GM12801 (cell line): Measurements from ENCODE around the gene TRIM27.

Experiments used
- TF ChIP-seq, protein P1 (sequence below): IDR thresholded peaks from one replicate; pipeline ENCODE4 v1.5.1; 2011; ENCODE audit warnings: control low read depth; ENCODE audit not compliant: insufficient read length; ENCODE audit errors: extremely low read depth

The TRIM27 gene

DNA sequence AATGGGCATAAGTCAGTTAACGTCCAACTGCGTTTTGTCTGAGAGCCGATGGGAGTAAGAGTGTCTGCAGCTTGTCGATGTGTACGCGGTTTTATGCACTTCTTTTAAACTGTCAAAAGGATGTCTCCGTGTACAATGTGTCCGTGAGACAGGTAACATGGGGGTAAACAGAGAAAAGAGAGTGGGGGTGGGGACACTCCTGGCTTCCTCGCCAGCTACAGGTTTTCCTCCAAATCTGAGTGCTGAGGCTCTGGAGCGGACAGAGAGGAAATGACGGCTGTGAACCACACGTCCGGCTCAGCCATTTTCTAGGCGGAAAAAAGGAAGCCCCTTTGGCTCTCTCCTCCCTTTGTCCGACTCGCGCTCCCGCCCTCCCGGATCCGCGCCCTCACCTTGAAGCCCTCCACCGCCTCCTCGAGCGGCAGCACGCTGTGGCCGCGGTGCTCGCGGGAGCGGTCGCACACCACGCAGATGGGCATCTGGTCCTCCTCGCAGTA is 916 bp downstream of the TRIM27 start:
- TF ChIP-seq, protein P1, sequence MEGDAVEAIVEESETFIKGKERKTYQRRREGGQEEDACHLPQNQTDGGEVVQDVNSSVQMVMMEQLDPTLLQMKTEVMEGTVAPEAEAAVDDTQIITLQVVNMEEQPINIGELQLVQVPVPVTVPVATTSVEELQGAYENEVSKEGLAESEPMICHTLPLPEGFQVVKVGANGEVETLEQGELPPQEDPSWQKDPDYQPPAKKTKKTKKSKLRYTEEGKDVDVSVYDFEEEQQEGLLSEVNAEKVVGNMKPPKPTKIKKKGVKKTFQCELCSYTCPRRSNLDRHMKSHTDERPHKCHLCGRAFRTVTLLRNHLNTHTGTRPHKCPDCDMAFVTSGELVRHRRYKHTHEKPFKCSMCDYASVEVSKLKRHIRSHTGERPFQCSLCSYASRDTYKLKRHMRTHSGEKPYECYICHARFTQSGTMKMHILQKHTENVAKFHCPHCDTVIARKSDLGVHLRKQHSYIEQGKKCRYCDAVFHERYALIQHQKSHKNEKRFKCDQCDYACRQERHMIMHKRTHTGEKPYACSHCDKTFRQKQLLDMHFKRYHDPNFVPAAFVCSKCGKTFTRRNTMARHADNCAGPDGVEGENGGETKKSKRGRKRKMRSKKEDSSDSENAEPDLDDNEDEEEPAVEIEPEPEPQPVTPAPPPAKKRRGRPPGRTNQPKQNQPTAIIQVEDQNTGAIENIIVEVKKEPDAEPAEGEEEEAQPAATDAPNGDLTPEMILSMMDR = no peak

DNA sequence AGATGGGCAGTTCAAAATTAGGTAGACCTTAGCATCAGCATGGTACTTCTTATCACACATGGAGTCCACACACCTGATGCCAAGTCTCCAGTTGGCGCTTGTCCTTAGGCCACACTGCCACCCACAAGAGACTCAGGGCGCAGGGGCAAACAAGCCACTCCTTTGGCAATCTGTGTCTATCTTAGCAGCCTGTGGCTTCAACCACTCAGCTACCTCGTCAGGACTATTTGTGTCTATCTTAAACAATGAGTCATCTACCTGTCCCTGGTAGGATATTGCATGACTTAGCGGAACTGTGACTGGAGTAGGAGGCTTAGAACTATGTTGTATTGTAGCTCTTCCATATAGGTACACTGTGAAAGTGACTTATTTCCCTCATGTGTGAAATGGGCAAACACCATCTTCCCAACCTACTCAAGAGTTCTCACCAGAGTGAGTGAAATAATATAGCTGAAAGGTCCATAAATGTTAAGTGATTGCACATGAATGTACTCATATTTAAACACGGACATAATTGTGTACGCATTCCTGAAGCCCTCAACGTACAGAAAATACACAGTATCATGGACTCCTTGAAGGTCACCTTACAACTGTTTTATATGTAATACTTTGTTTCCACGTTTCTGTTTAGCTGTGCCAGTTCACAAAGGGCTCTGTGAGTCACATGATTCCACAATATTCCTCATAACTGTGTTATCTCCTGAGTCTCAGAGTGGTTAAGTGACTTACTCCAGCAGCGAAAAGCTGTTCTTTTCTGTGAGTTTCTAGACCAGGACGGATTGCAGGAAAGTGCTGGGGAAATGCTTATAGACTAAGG is 1.6 kb downstream of the TRIM27 start:
- TF ChIP-seq, protein P1 = no peak

- TF ChIP-seq, protein P1 = no peak
These were observed 3.5 kb downstream of the TRIM27 start for GRCh38 chr6:28920281-28920680.

GRCh38 chr6:28914941-28915340 is 8.8 kb downstream of the TRIM27 start:
- TF ChIP-seq, protein P1 = no peak

- TF ChIP-seq, protein P1 = no peak
These were observed 12.7 kb downstream of the TRIM27 start for GRCh38 chr6:28910901-28911690.

GRCh38 chr6:28907394-28907793 is 16.4 kb downstream of the TRIM27 start:
- TF ChIP-seq, protein P1 = no peak

GRCh38 chr6:28906669-28907068 is 17.1 kb downstream of the TRIM27 start:
- TF ChIP-seq, protein P1 = no peak
